Smooth muscle cell of the umbilical artery (primary cell): ENCODE data around the gene FOXD4L5. TPM values are rescaled to one million over a fixed set of nuclear protein-coding genes. Genes with fewer than 3 reads are reported as not detected.

Experiments
- total RNA-seq: library from RNA; depleted of rRNA; stranded (reverse); fragments of >200 nt; gene quantifications from 2 replicates; pipeline ENCODE4 v1.2.3, GENCODE V29; 2014

Gene FOXD4L5
- 0.09 and 0.30 TPM in 2 replicates for total RNA-seq

DNA sequence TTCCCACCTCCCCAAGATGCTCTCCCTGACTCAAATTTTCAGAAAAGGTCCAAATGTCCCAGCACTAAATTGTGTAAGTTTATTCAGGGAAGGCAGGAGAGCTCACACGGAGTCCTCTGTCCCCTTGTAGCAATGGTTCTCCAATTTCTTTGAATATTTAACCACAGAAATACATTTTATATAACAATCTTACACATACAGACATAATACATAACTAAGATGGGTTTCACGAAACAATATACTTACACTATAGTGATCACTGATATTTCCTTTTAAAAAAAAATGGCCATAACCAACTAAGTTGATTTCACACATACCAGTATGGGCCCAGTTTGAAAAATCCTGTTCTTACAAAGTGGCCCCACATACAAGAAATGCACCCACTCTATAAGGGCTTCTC is at the start of gene FOXD4L5:
Gene FOXD4L5 (minus strand): TSS at position 101 of the 400 bp plus-strand sequence. CDS start 832 bp downstream, outside the sequence.

